Testis (tissue), 3 donors: ENCODE data around the gene CERT1. TPM values are rescaled to one million over a fixed set of nuclear protein-coding genes. Genes with fewer than 3 reads are reported as not detected.

Source experiments
- DNase-seq: peaks from one replicate; pipeline ENCODE4 v3.0.0-alpha.2; 2019
- H3K27ac ChIP-seq, 2 donors: fragments of 200-600 bp; sonication (generic); one replicate each; pipeline ENCODE4 v1.5.1; 2019
- H3K27me3 ChIP-seq: fragments of 200-600 bp; sonication (generic); one replicate; pipeline ENCODE4 v1.5.1; 2019
- H3K36me3 ChIP-seq: fragments of 200-600 bp; sonication (generic); one replicate; pipeline ENCODE4 v1.5.1; 2017; ENCODE audit warnings: low read depth; ENCODE audit errors: missing control alignments
- H3K4me1 ChIP-seq: fragments of 200-600 bp; sonication (generic); one replicate; pipeline ENCODE4 v1.5.1; 2019
- H3K4me3 ChIP-seq, 2 donors: fragments of 200-600 bp; sonication (generic); one replicate each; pipeline ENCODE4 v1.5.1; 2017 to 2019
- H3K9me3 ChIP-seq: fragments of 200-600 bp; sonication (generic); one replicate; pipeline ENCODE4 v1.5.1; 2017
- CTCF ChIP-seq, 3 experiments: fragments of 450-650 bp in 2 of 3; fragments of 200-600 bp in 1 of 3; sonication (generic) in 1 of 3; IDR thresholded peaks; one replicate each; pipeline ENCODE4 v1.5.1; 2016 to 2019; ENCODE audit warnings: antibody characterized with exemption in 3 of 3, mild to moderate bottlenecking in 2 of 3, moderate library complexity in 1 of 3
- POLR2A ChIP-seq: fragments of 450-650 bp; IDR thresholded peaks from one replicate; pipeline ENCODE4 v1.6.1; 2017; ENCODE audit warnings: antibody characterized with exemption, mild to moderate bottlenecking, moderate library complexity
- WGBS, 2 donors: methylation state at CpG; one replicate each; pipeline ENCODE4 v1.1.5; 2018; 5-methylcytosine and 5-hydroxymethylcytosine counted together
- intact Hi-C: fragments of 100-400 bp; cut with DNase I; formaldehyde crosslinking; loops from one replicate; pipeline ENCODE4 v1.15.1; 2023; ENCODE audit warnings: low total_unique reads
- polyA plus RNA-seq: library from polyadenylated mRNA; stranded (reverse); fragments of 350-450 nt; fragmentation: Illumina TruSeq; extraction: RNeasy Lipid Tissue Mini Kit (QIAGEN cat#74804); gene quantifications from one replicate; pipeline ENCODE4 v1.2.3, GENCODE V29; 2014; ENCODE audit warnings: low read depth, low replicate concordance; ENCODE audit not compliant: insufficient read depth
- total RNA-seq, 2 donors: library from RNA; depleted of rRNA; stranded (reverse); fragments of >200 nt; gene quantifications; one replicate each; pipeline ENCODE4 v1.2.3, GENCODE V29; 2016

Gene CERT1
- total and polyA plus RNA-seq, 3 donors from 2014 or later = 45.0 to 61.3 (median 51.3) TPM

GRCh38 chr5:75546830-75547229 lies 35.4 kb upstream of the CERT1 start:
- DNase-seq = no peak
- Histone ChIP-seq H3K9me3 (no peaks in the 10 kb centered on the region), H3K4me1 (no peaks in the 10 kb centered on the region), H3K27me3 (no peaks in the 10 kb centered on the region), H3K27ac (no peak overlapping the region), H3K4me3 (no peak overlapping the region), H3K36me3 (no peaks in the 10 kb centered on the region)
- intact Hi-C loops = no loop called here
- no peak for TF ChIP-seq POLR2A
- TF ChIP-seq CTCF (IDR thresholded peaks at IDR 0.05) = no peak
- WGBS, 2 donors = 94 to 95% methylated on average over 6 of the region's 6 CpGs

GRCh38 chr5:75545131-75545530 lies 33.7 kb upstream of the CERT1 start:
- DNase-seq = no peak
- Histone ChIP-seq H3K27ac (no peak overlapping the region), H3K4me1 (no peaks in the 10 kb centered on the region), H3K9me3 (no peaks in the 10 kb centered on the region), H3K27me3 (no peaks in the 10 kb centered on the region), H3K36me3 (no peaks in the 10 kb centered on the region), H3K4me3 (no peak overlapping the region)
- 78 to 79% methylated on average over 2 of the region's 2 CpGs for WGBS, 2 donors
- intact Hi-C loops = no loop called here
- no peak for TF ChIP-seq POLR2A
- no peak for TF ChIP-seq CTCF (IDR thresholded peaks at IDR 0.05)

GRCh38 chr5:75538211-75538610 lies 26.8 kb upstream of the CERT1 start:
- Histone ChIP-seq H3K27me3 (no peaks in the 10 kb centered on the region), H3K9me3 (no peaks in the 10 kb centered on the region), H3K36me3 (no peaks in the 10 kb centered on the region), H3K27ac (no peak overlapping the region), H3K4me1 (no peaks in the 10 kb centered on the region), H3K4me3 (no peak overlapping the region)
- no peak for DNase-seq
- intact Hi-C loops = no loop called here
- 82% methylated on average over 1 of the region's 1 CpG for WGBS, 2 donors
- TF ChIP-seq CTCF (IDR thresholded peaks at IDR 0.05) (no peak), POLR2A (no peak)

- no peaks in the 10 kb centered on the region for H3K4me1 ChIP-seq
- no peaks in the 10 kb centered on the region for H3K27me3 ChIP-seq
- DNase-seq = no peak
- no peak for TF ChIP-seq POLR2A
- no peak for TF ChIP-seq CTCF (IDR thresholded peaks at IDR 0.05)
- no peaks in the 10 kb centered on the region for H3K9me3 ChIP-seq
- H3K4me3 ChIP-seq = no peak overlapping the region
- H3K36me3 ChIP-seq = no peaks in the 10 kb centered on the region
- no peak overlapping the region for H3K27ac ChIP-seq
- intact Hi-C loops = no loop called here
- 97 to 100% methylated on average over 2 to 6 of the region's 6 CpGs for WGBS, 2 donors
Observed at GRCh38 chr5:75536694-75537360, 25.4 kb upstream of the CERT1 start.

GRCh38 chr5:75536147-75536546 lies 24.7 kb upstream of the CERT1 start:
- no peak overlapping the region for H3K4me3 ChIP-seq
- H3K27me3 ChIP-seq = no peaks in the 10 kb centered on the region
- no peaks in the 10 kb centered on the region for H3K36me3 ChIP-seq
- no peak for DNase-seq
- H3K4me1 ChIP-seq = no peaks in the 10 kb centered on the region
- intact Hi-C loops = no loop called here
- no peak for TF ChIP-seq POLR2A
- no peaks in the 10 kb centered on the region for H3K9me3 ChIP-seq
- no peak overlapping the region for H3K27ac ChIP-seq
- WGBS, 2 donors = 86% methylated on average over 3 of the region's 3 CpGs; no CpG with 5 or more reads in 1 of the 2 donors
